ENCODE measurements around the gene ATXN2.
"Not testable (repeated sequence)": the region's sequence is repeated elsewhere in the genome, so short reads cannot be mapped to it uniquely, and the experiment has no call there.

ATXN2 gene

DNA sequence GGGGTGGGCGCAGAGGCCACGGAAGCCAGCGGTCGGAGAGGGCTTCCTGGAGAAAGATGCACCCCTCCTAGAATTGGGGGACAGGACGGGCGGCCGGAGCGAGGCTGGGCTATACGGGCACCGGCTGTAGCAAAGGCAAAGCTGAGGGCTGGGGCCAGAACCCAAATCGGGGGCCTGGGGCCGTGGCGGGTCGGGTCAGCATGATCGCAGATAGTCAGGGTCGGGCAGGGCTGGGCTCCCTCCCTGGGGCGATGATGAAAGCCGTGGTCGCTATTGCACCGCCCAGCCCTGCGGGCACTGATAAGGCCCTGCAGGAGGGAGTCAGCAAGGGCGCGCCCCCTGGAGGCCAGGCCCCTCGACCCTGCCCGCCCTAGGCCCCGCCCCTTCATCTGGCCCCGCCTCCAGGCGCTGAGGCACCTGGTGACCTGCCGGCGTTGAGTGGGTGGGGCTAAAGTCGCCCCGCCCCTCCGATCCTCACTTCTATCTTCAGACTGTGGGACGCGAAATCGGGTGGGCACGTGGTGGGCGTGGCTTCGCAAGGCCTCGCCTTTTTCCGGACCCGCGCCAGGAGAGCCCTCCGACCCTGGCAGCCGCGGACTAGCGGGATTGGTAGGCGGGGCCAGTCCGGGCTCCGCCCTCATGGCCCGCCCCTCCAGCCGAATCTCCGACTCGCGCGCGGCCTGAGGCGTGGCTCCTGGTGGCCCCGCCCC lies 193.8 kb downstream of the ATXN2 start:
- H3K36me3 Mint-ChIP-seq (ENCODE audit: insufficient read depth) = peaks cover 44% of the 10 kb centered on the region
- peak; percentile 64 for ATAC-seq (replicated peaks)
- no peaks in the 10 kb centered on the region for H3K9me3 Mint-ChIP-seq
- DNase-seq = peak; percentile 96 to 98 (median 97)
- peak overlapping the region; percentile 84 to 95 for H3K27ac Mint-ChIP-seq
- H3K4me3 Mint-ChIP-seq = peak overlapping the region; percentile 87 to 94
- H3K27me3 Mint-ChIP-seq = no peaks in the 10 kb centered on the region
- peaks cover 57 to 58% of the 10 kb centered on the region in 2 donors for H3K4me1 Mint-ChIP-seq (ENCODE audit: low read depth in 2 of 2)

- H3K27me3 Mint-ChIP-seq = no peaks in the 10 kb centered on the region
- peaks cover 41% of the 10 kb centered on the region for H3K36me3 Mint-ChIP-seq (ENCODE audit: insufficient read depth)
- no peak for DNase-seq
- H3K9me3 Mint-ChIP-seq = no peaks in the 10 kb centered on the region
- peak overlapping the region; percentile 84 to 95 for H3K27ac Mint-ChIP-seq
- no peak for ATAC-seq (replicated peaks)
- peak overlapping the region; percentile 87 to 94 for H3K4me3 Mint-ChIP-seq
- H3K4me1 Mint-ChIP-seq (ENCODE audit: low read depth in 2 of 2) = peaks cover 52 to 54% of the 10 kb centered on the region in 2 donors
Observed at GRCh38 chr12:111404362-111405148, 194.6 kb downstream of the ATXN2 start.

- H3K4me1 Mint-ChIP-seq (ENCODE audit: low read depth in 2 of 2) = peaks cover 34 to 36% of the 10 kb centered on the region in 2 donors
- peak overlapping the region; percentile 87 to 94 for H3K4me3 Mint-ChIP-seq
- H3K36me3 Mint-ChIP-seq (ENCODE audit: insufficient read depth) = peaks cover 32% of the 10 kb centered on the region
- not testable (repeated sequence) for H3K27me3 Mint-ChIP-seq; ATAC-seq (replicated peaks); H3K27ac Mint-ChIP-seq; DNase-seq; H3K9me3 Mint-ChIP-seq
Observed at GRCh38 chr12:111402490-111402824, 196.7 kb downstream of the ATXN2 start.

All from effector memory CD8-positive, alpha-beta T cell (primary cell).